ENCODE data around the gene EPHB6.

Gene EPHB6

GRCh38 chr7:142910481-142910880 is 55.6 kb downstream of the EPHB6 start:
- Histone ChIP-seq H3K9ac (ENCODE audit: low read depth, low read length) (no peak overlapping the region), H3K36me3 (ENCODE audit: control insufficient read depth, insufficient read depth, low read length) (no peaks in the 10 kb centered on the region), H3K9me3 (ENCODE audit: control insufficient read depth, insufficient read depth, low read length) (no peaks in the 10 kb centered on the region), H3K27me3 (ENCODE audit: control insufficient read depth, insufficient read depth, low read length) (no peaks in the 10 kb centered on the region), H3K4me3 (ENCODE audit: low read depth, low read length) (no peak overlapping the region), H3K4me1 (ENCODE audit: control insufficient read depth, insufficient read depth, low read length) (no peaks in the 10 kb centered on the region)

- Histone ChIP-seq H3K4me1 (ENCODE audit: control insufficient read depth, insufficient read depth, low read length) (no peaks in the 10 kb centered on the region), H3K36me3 (ENCODE audit: control insufficient read depth, insufficient read depth, low read length) (no peaks in the 10 kb centered on the region), H3K9me3 (ENCODE audit: control insufficient read depth, insufficient read depth, low read length) (no peaks in the 10 kb centered on the region), H3K27me3 (ENCODE audit: control insufficient read depth, insufficient read depth, low read length) (no peaks in the 10 kb centered on the region), H3K9ac (ENCODE audit: low read depth, low read length) (no peak overlapping the region), H3K4me3 (ENCODE audit: low read depth, low read length) (no peak overlapping the region)
Observed at GRCh38 chr7:142913051-142913450, 58.2 kb downstream of the EPHB6 start.

- no peaks in the 10 kb centered on the region for H3K4me1 ChIP-seq (ENCODE audit: control insufficient read depth, insufficient read depth, low read length)
- no peaks in the 10 kb centered on the region for H3K27me3 ChIP-seq (ENCODE audit: control insufficient read depth, insufficient read depth, low read length)
- no peak overlapping the region for H3K9ac ChIP-seq (ENCODE audit: low read depth, low read length)
- H3K4me3 ChIP-seq (ENCODE audit: low read depth, low read length): no peak overlapping the region
- H3K36me3 ChIP-seq (ENCODE audit: control insufficient read depth, insufficient read depth, low read length): no peaks in the 10 kb centered on the region
- H3K9me3 ChIP-seq (ENCODE audit: control insufficient read depth, insufficient read depth, low read length): no peaks in the 10 kb centered on the region
Observed at GRCh38 chr7:142913566-142913965, 58.7 kb downstream of the EPHB6 start.

GRCh38 chr7:142914121-142914520 is 59.2 kb downstream of the EPHB6 start:
- Histone ChIP-seq H3K27me3 (ENCODE audit: control insufficient read depth, insufficient read depth, low read length) (no peaks in the 10 kb centered on the region), H3K9ac (ENCODE audit: low read depth, low read length) (no peak overlapping the region), H3K4me3 (ENCODE audit: low read depth, low read length) (no peak overlapping the region), H3K4me1 (ENCODE audit: control insufficient read depth, insufficient read depth, low read length) (no peaks in the 10 kb centered on the region), H3K9me3 (ENCODE audit: control insufficient read depth, insufficient read depth, low read length) (no peaks in the 10 kb centered on the region), H3K36me3 (ENCODE audit: control insufficient read depth, insufficient read depth, low read length) (no peaks in the 10 kb centered on the region)

GRCh38 chr7:142915315-142915714 is 60.4 kb downstream of the EPHB6 start:
- Histone ChIP-seq H3K36me3 (ENCODE audit: control insufficient read depth, insufficient read depth, low read length) (no peaks in the 10 kb centered on the region), H3K4me3 (ENCODE audit: low read depth, low read length) (no peak overlapping the region), H3K9me3 (ENCODE audit: control insufficient read depth, insufficient read depth, low read length) (no peaks in the 10 kb centered on the region), H3K9ac (ENCODE audit: low read depth, low read length) (no peak overlapping the region), H3K27me3 (ENCODE audit: control insufficient read depth, insufficient read depth, low read length) (no peaks in the 10 kb centered on the region), H3K4me1 (ENCODE audit: control insufficient read depth, insufficient read depth, low read length) (no peaks in the 10 kb centered on the region)

GRCh38 chr7:142916508-142916907 is 61.6 kb downstream of the EPHB6 start:
- H3K9ac ChIP-seq (ENCODE audit: low read depth, low read length): no peak overlapping the region
- no peaks in the 10 kb centered on the region for H3K27me3 ChIP-seq (ENCODE audit: control insufficient read depth, insufficient read depth, low read length)
- no peaks in the 10 kb centered on the region for H3K4me1 ChIP-seq (ENCODE audit: control insufficient read depth, insufficient read depth, low read length)
- H3K4me3 ChIP-seq (ENCODE audit: low read depth, low read length): no peak overlapping the region
- no peaks in the 10 kb centered on the region for H3K9me3 ChIP-seq (ENCODE audit: control insufficient read depth, insufficient read depth, low read length)
- no peaks in the 10 kb centered on the region for H3K36me3 ChIP-seq (ENCODE audit: control insufficient read depth, insufficient read depth, low read length)

GRCh38 chr7:142917447-142917846 is 62.6 kb downstream of the EPHB6 start:
- Histone ChIP-seq H3K4me1 (ENCODE audit: control insufficient read depth, insufficient read depth, low read length) (no peaks in the 10 kb centered on the region), H3K27me3 (ENCODE audit: control insufficient read depth, insufficient read depth, low read length) (no peaks in the 10 kb centered on the region), H3K36me3 (ENCODE audit: control insufficient read depth, insufficient read depth, low read length) (no peaks in the 10 kb centered on the region), H3K9ac (ENCODE audit: low read depth, low read length) (no peak overlapping the region), H3K4me3 (ENCODE audit: low read depth, low read length) (no peak overlapping the region), H3K9me3 (ENCODE audit: control insufficient read depth, insufficient read depth, low read length) (no peaks in the 10 kb centered on the region)

- H3K4me3 ChIP-seq (ENCODE audit: low read depth, low read length): no peak overlapping the region
- H3K9me3 ChIP-seq (ENCODE audit: control insufficient read depth, insufficient read depth, low read length): no peaks in the 10 kb centered on the region
- no peak overlapping the region for H3K9ac ChIP-seq (ENCODE audit: low read depth, low read length)
- H3K36me3 ChIP-seq (ENCODE audit: control insufficient read depth, insufficient read depth, low read length): no peaks in the 10 kb centered on the region
- H3K27me3 ChIP-seq (ENCODE audit: control insufficient read depth, insufficient read depth, low read length): no peaks in the 10 kb centered on the region
- H3K4me1 ChIP-seq (ENCODE audit: control insufficient read depth, insufficient read depth, low read length): no peaks in the 10 kb centered on the region
Observed at GRCh38 chr7:142918901-142919300, 64.0 kb downstream of the EPHB6 start.

- Histone ChIP-seq H3K4me3 (ENCODE audit: low read depth, low read length) (no peak overlapping the region), H3K4me1 (ENCODE audit: control insufficient read depth, insufficient read depth, low read length) (no peaks in the 10 kb centered on the region), H3K9ac (ENCODE audit: low read depth, low read length) (no peak overlapping the region), H3K27me3 (ENCODE audit: control insufficient read depth, insufficient read depth, low read length) (no peaks in the 10 kb centered on the region), H3K9me3 (ENCODE audit: control insufficient read depth, insufficient read depth, low read length) (no peaks in the 10 kb centered on the region), H3K36me3 (ENCODE audit: control insufficient read depth, insufficient read depth, low read length) (no peaks in the 10 kb centered on the region)
Observed at GRCh38 chr7:142919656-142920055, 64.8 kb downstream of the EPHB6 start.

Data from iPS-15b (cell line).